Lower lobe of right lung (tissue), 2 donors: Measurements from ENCODE around the gene MOXD1. TPM values are rescaled to one million over a fixed set of nuclear protein-coding genes. Genes with fewer than 3 reads are reported as not detected.

Experiments used
- ATAC-seq, 2 donors: fragments of 200-7000 bp; cut with Tn5 transposase; one replicate each; pipeline ENCODE4 v1.9.1; 2020 to 2022; ENCODE audit warnings: mild to moderate bottlenecking in 2 of 2, moderate library complexity in 2 of 2
- DNase-seq: peaks from one replicate; pipeline ENCODE4 v3.0.0-alpha.2; 2020
- H3K27ac ChIP-seq: fragments of 200-600 bp; one replicate; pipeline ENCODE4 v1.8.0; 2022
- H3K27me3 ChIP-seq: fragments of 200-600 bp; one replicate; pipeline ENCODE4 v1.8.0; 2022; ENCODE audit warnings: low read depth
- H3K36me3 ChIP-seq: fragments of 200-600 bp; one replicate; pipeline ENCODE4 v1.8.0; 2022; ENCODE audit warnings: mild to moderate bottlenecking
- H3K4me1 ChIP-seq: fragments of 200-600 bp; one replicate; pipeline ENCODE4 v1.8.0; 2022
- H3K4me3 ChIP-seq: fragments of 200-600 bp; one replicate; pipeline ENCODE4 v1.8.0; 2022; ENCODE audit warnings: mild to moderate bottlenecking
- H3K9me3 ChIP-seq: fragments of 200-600 bp; one replicate; pipeline ENCODE4 v1.8.0; 2022
- intact Hi-C: fragments of 100-400 bp; cut with DNase I; formaldehyde crosslinking; loops from one replicate; pipeline ENCODE4 v1.11.0; 2022
- total RNA-seq: library from RNA; stranded (reverse); fragmentation: NEBNext Ultra II Directional; extraction: Animal tissue kit (Norgen Biotek cat#: 25700); gene quantifications from one replicate; pipeline ENCODE4 v1.2.1, GENCODE V29; 2021
- TF ChIP-seq, protein P1 (sequence below): fragments of 200-600 bp; IDR thresholded peaks from one replicate; pipeline ENCODE4 v1.8.0; 2022; ENCODE audit warnings: antibody characterized with exemption, mild to moderate bottlenecking
- donor health status: DM: no; HTN: yes; CAD: no; lungs with severe emphysema.

The MOXD1 gene
- total RNA-seq, 1 donor from 2014 or later: 13.4 TPM

DNA sequence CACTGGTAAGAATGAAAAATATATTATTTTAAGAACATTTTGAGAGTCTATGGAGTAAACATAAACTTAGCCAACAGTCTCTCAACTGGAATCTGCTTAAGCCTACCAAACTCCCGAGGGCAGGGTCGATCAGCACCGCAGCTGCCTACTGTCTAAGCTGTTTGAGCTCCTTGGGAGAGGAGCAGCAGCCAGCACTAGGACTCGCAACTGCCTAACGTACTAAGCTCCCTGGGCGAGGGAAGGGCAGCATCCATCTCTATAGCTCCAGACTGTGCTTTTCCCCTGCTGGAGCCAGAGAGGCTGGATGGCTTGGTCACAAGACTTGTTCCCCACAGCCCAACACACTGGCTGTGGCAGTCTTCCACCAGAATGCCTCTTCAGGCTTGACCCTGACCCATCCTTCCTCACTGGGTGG, 96.4 kb downstream of the MOXD1 start:
- H3K27me3 ChIP-seq: no peaks in the 10 kb centered on the region
- no peak overlapping the region for H3K4me3 ChIP-seq
- no peaks in the 10 kb centered on the region for H3K4me1 ChIP-seq
- no peaks in the 10 kb centered on the region for H3K9me3 ChIP-seq
- TF ChIP-seq, protein P1, sequence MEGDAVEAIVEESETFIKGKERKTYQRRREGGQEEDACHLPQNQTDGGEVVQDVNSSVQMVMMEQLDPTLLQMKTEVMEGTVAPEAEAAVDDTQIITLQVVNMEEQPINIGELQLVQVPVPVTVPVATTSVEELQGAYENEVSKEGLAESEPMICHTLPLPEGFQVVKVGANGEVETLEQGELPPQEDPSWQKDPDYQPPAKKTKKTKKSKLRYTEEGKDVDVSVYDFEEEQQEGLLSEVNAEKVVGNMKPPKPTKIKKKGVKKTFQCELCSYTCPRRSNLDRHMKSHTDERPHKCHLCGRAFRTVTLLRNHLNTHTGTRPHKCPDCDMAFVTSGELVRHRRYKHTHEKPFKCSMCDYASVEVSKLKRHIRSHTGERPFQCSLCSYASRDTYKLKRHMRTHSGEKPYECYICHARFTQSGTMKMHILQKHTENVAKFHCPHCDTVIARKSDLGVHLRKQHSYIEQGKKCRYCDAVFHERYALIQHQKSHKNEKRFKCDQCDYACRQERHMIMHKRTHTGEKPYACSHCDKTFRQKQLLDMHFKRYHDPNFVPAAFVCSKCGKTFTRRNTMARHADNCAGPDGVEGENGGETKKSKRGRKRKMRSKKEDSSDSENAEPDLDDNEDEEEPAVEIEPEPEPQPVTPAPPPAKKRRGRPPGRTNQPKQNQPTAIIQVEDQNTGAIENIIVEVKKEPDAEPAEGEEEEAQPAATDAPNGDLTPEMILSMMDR: no peak
- intact Hi-C loops: no loop called here
- DNase-seq (peak; percentile 22), ATAC-seq (no peak)
- no peaks in the 10 kb centered on the region for H3K36me3 ChIP-seq
- H3K27ac ChIP-seq: no peak overlapping the region

GRCh38 chr6:132300323-132300949, 100.8 kb downstream of the MOXD1 start:
- no peaks in the 10 kb centered on the region for H3K27me3 ChIP-seq
- no peak overlapping the region for H3K27ac ChIP-seq
- intact Hi-C loops: no loop called here
- H3K4me3 ChIP-seq: no peak overlapping the region
- DNase-seq (no peak), ATAC-seq (peak in 1 of 2 donors; percentile 52)
- TF ChIP-seq, protein P1: peak; percentile 40
- no peaks in the 10 kb centered on the region for H3K4me1 ChIP-seq
- no peaks in the 10 kb centered on the region for H3K9me3 ChIP-seq
- H3K36me3 ChIP-seq: no peaks in the 10 kb centered on the region

DNA sequence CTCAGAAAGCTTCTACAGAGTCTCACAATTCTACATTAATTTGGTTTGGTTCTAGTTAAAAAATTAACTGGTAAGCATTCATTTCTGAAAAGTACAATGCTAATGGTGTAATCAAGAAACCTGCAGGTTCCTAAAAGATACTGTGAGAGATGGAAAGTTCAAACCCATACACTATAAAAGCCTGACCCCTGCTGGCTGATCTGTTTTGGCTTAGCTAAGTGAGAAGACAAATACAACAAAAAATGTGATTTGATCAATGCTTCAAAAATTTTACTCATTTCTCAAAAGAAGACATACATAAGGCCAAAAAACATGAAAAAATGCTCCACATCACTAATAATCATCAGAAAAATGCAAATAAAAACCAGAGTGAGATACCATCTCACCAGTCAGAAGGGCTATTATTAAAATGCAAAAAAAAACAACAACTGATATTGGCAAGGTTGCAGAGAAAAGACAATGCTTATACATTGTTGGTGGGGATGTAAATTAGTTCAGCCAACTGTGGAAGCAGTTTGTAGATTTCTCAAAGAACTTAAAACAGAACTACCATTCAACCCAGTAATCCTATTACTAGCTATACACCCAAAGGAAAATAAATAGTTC, 102.8 kb downstream of the MOXD1 start:
- no peak for ATAC-seq
- no peak for DNase-seq
- intact Hi-C loops: no loop called here

GRCh38 chr6:132289756-132290155, 111.5 kb downstream of the MOXD1 start:
- Histone ChIP-seq H3K4me1 (no peaks in the 10 kb centered on the region), H3K9me3 (no peaks in the 10 kb centered on the region), H3K27me3 (no peaks in the 10 kb centered on the region), H3K36me3 (no peaks in the 10 kb centered on the region), H3K27ac (no peak overlapping the region), H3K4me3 (no peak overlapping the region)
- intact Hi-C loops: loop anchor here (10.0 kb wide), 1 partner anchor 195 kb away; no protein-coding TSS in a partner anchor
- DNase-seq (no peak), ATAC-seq (no peak)
- TF ChIP-seq, protein P1: no peak

More for the DNA sequence above, 102.8 kb downstream of the MOXD1 start:
- Histone ChIP-seq H3K27me3 (no peaks in the 10 kb centered on the region), H3K27ac (no peak overlapping the region), H3K4me1 (no peaks in the 10 kb centered on the region), H3K9me3 (no peaks in the 10 kb centered on the region), H3K36me3 (no peaks in the 10 kb centered on the region), H3K4me3 (no peak overlapping the region)
- TF ChIP-seq, protein P1: peak; percentile 49

DNA sequence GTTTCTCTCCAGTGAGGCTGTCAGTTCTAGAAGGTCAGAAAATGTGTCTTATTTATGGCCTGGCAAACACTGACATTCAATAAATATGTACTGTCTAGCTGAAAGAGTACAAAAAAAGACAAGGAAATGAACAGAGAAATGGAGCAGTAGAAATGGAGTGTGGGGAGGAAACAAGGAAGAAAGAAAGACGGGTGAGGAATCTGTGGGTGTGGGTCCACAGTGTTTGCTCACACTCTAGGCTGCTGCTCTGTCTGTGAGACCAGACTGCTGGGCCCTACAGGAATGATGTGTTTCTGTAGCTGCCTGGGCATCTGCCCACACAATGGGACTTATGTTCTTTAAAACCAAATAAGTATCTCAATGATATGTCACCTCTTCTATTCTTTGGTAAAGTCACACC, 114.2 kb downstream of the MOXD1 start:
- TF ChIP-seq, protein P1: no peak
- Histone ChIP-seq H3K4me1 (no peaks in the 10 kb centered on the region), H3K9me3 (no peaks in the 10 kb centered on the region), H3K36me3 (no peaks in the 10 kb centered on the region), H3K27me3 (no peaks in the 10 kb centered on the region), H3K27ac (no peak overlapping the region), H3K4me3 (no peak overlapping the region)
- intact Hi-C loops: loop anchor here (10.0 kb wide), 1 partner anchor 198 kb away; no protein-coding TSS in a partner anchor
- DNase-seq (no peak), ATAC-seq (no peak)
